ENCODE measurements around the gene NUP98. TPM values are rescaled to one million over a fixed set of nuclear protein-coding genes. Genes with fewer than 3 reads are reported as not detected.

NUP98 gene
- polyA plus RNA-seq, 1 experiment: 145 TPM

GRCh38 chr11:3833449-3833848, 36.1 kb upstream of the NUP98 start:
- TF ChIP-seq CTCF (IDR thresholded peaks at IDR 0.05; ENCODE audit: insufficient read depth, low read depth, low read length): no peak
- ChIA-PET POLR2A (no interaction called here), CTCF (interaction anchor here (0.6 to 1.8 kb wide), 3 partner anchors 25 to 1621 kb away, joined by 3 to 8 read pairs (median 4); partner anchors contain the start of gene PGAP2)
- Histone ChIP-seq H3K36me3 (ENCODE audit: control insufficient read depth, insufficient read depth, low read length) (peaks cover 6% of the 10 kb centered on the region), H3K4me3 (ENCODE audit: low read depth, low read length) (no peak overlapping the region), H3K27me3 (ENCODE audit: control insufficient read depth, insufficient read depth, low read length) (no peaks in the 10 kb centered on the region)
- DNase-seq (ENCODE audit: low read depth): no peak

GRCh38 chr11:3832816-3833215, 35.5 kb upstream of the NUP98 start:
- no peak for TF ChIP-seq CTCF (IDR thresholded peaks at IDR 0.05; ENCODE audit: insufficient read depth, low read depth, low read length)
- CTCF ChIA-PET: interaction anchor here (0.6 to 1.8 kb wide), 4 partner anchors 24 to 1620 kb away, joined by 3 to 8 read pairs (median 4); partner anchors contain the start of gene PGAP2
- POLR2A ChIA-PET: no interaction called here
- no peaks in the 10 kb centered on the region for H3K27me3 ChIP-seq (ENCODE audit: control insufficient read depth, insufficient read depth, low read length)
- H3K4me3 ChIP-seq (ENCODE audit: low read depth, low read length): no peak overlapping the region
- H3K36me3 ChIP-seq (ENCODE audit: control insufficient read depth, insufficient read depth, low read length): peaks cover 7% of the 10 kb centered on the region
- no peak for DNase-seq (ENCODE audit: low read depth)

- ChIA-PET CTCF (interaction anchor here (1.0 to 1.2 kb wide), 3 partner anchors 14 to 24 kb away, joined by 3 to 5 read pairs (median 4); no protein-coding TSS in a partner anchor), POLR2A (no interaction called here)
- DNase-seq (ENCODE audit: low read depth): no peak
- H3K27me3 ChIP-seq (ENCODE audit: control insufficient read depth, insufficient read depth, low read length): no peaks in the 10 kb centered on the region
- no peak overlapping the region for H3K4me3 ChIP-seq (ENCODE audit: low read depth, low read length)
- peaks cover 17% of the 10 kb centered on the region for H3K36me3 ChIP-seq (ENCODE audit: control insufficient read depth, insufficient read depth, low read length)
- no peak for TF ChIP-seq CTCF (IDR thresholded peaks at IDR 0.05; ENCODE audit: insufficient read depth, low read depth, low read length)
Measured at GRCh38 chr11:3831378-3832239, 34.3 kb upstream of the NUP98 start.

- POLR2A ChIA-PET: no interaction called here
- Histone ChIP-seq H3K4me3 (ENCODE audit: low read depth, low read length) (no peak overlapping the region), H3K27me3 (ENCODE audit: control insufficient read depth, insufficient read depth, low read length) (no peaks in the 10 kb centered on the region), H3K36me3 (ENCODE audit: control insufficient read depth, insufficient read depth, low read length) (peaks cover 15% of the 10 kb centered on the region)
- no peak for DNase-seq (ENCODE audit: low read depth)
- no peak for TF ChIP-seq CTCF (IDR thresholded peaks at IDR 0.05; ENCODE audit: insufficient read depth, low read depth, low read length)
- CTCF ChIA-PET: interaction anchor here (0.7 to 1.1 kb wide), 3 partner anchors 14 to 111 kb away, joined by 3 to 5 read pairs (median 3); no protein-coding TSS in a partner anchor
Measured at GRCh38 chr11:3830730-3831129, 33.4 kb upstream of the NUP98 start.

GRCh38 chr11:3830088-3830487, 32.7 kb upstream of the NUP98 start:
- DNase-seq (ENCODE audit: low read depth): no peak
- CTCF ChIA-PET: no interaction called here
- POLR2A ChIA-PET: no interaction called here
- Histone ChIP-seq H3K27me3 (ENCODE audit: control insufficient read depth, insufficient read depth, low read length) (no peaks in the 10 kb centered on the region), H3K36me3 (ENCODE audit: control insufficient read depth, insufficient read depth, low read length) (peaks cover 17% of the 10 kb centered on the region), H3K4me3 (ENCODE audit: low read depth, low read length) (no peak overlapping the region)
- TF ChIP-seq CTCF (IDR thresholded peaks at IDR 0.05; ENCODE audit: insufficient read depth, low read depth, low read length): no peak
